GM23338 (cell line): ENCODE results near the gene WDR93. TPM values are rescaled to one million over a fixed set of nuclear protein-coding genes. Genes with fewer than 3 reads are reported as not detected.

ENCODE experiments used
- ATAC-seq: fragments of 200-7000 bp; cut with Tn5 transposase; 3 replicates; pipeline ENCODE4 v1.9.1; 2020
- DNase-seq: peaks from one replicate; pipeline ENCODE4 v3.0.0-alpha.2; 2015; ENCODE audit warnings: low spot score
- H2AFZ ChIP-seq: fragments of 200-600 bp; sonication (generic); 2 replicates; pipeline ENCODE4 v1.8.0; 2016; ENCODE audit warnings: antibody characterized with exemption, mild to moderate bottlenecking, moderate library complexity
- H3F3A ChIP-seq: fragments of 200-600 bp; sonication (generic); replicated peaks from 2 replicates; pipeline ENCODE4 v1.8.0; 2017; ENCODE audit warnings: antibody characterized with exemption, mixed run types, low read depth
- H3K27ac ChIP-seq: fragments of 200-600 bp; sonication (generic); 2 replicates; pipeline ENCODE4 v1.6.1; 2016; ENCODE audit warnings: low read depth
- H3K27me3 ChIP-seq: fragments of 200-600 bp; sonication (generic); 2 replicates; pipeline ENCODE4 v1.8.0; 2016; ENCODE audit warnings: mild to moderate bottlenecking, mixed run types, moderate library complexity; ENCODE audit not compliant: insufficient read depth
- H3K36me3 ChIP-seq: fragments of 200-600 bp; sonication (generic); 2 replicates; pipeline ENCODE4 v1.8.0; 2016; ENCODE audit warnings: mild to moderate bottlenecking; ENCODE audit not compliant: insufficient read depth
- H3K4me1 ChIP-seq: fragments of 200-600 bp; sonication (generic); 2 replicates; pipeline ENCODE4 v1.8.0; 2016; ENCODE audit warnings: mild to moderate bottlenecking, moderate library complexity; ENCODE audit not compliant: insufficient read depth
- H3K4me2 ChIP-seq: fragments of 200-600 bp; sonication (generic); 2 replicates; pipeline ENCODE4 v1.7.1; 2017; ENCODE audit warnings: mixed run types
- H3K4me3 ChIP-seq: fragments of 200-600 bp; sonication (generic); 2 replicates; pipeline ENCODE4 v1.6.1; 2016; ENCODE audit warnings: mixed run types
- H3K79me2 ChIP-seq: fragments of 200-600 bp; sonication (generic); replicated peaks from 2 replicates; pipeline ENCODE4 v1.8.0; 2017; ENCODE audit warnings: mild to moderate bottlenecking; ENCODE audit not compliant: insufficient read depth
- H3K9me2 ChIP-seq: fragments of 200-600 bp; sonication (generic); 2 replicates; pipeline ENCODE4 v1.8.0; 2017; ENCODE audit not compliant: insufficient read depth
- H4K20me1 ChIP-seq: fragments of 200-600 bp; sonication (generic); replicated peaks from 2 replicates; pipeline ENCODE4 v1.8.0; 2017; ENCODE audit warnings: mild to moderate bottlenecking; ENCODE audit not compliant: insufficient read depth
- H3K27ac Mint-ChIP-seq: 2 replicates; pipeline ENCODE4 v1.8.0; 2020; ENCODE audit warnings: inconsistent platforms, mild to moderate bottlenecking, moderate library complexity, mixed read lengths
- H3K27me3 Mint-ChIP-seq: 3 replicates; pipeline ENCODE4 v1.8.0; 2022; ENCODE audit warnings: low read depth, mild to moderate bottlenecking, moderate library complexity, mixed read lengths, inconsistent platforms; ENCODE audit not compliant: insufficient read depth, poor library complexity
- H3K36me3 Mint-ChIP-seq: 3 replicates; pipeline ENCODE4 v1.8.0; 2021; ENCODE audit warnings: low read depth, mild to moderate bottlenecking, inconsistent platforms, moderate library complexity, mixed read lengths
- H3K4me1 Mint-ChIP-seq: 3 replicates; pipeline ENCODE4 v1.8.0; 2020; ENCODE audit warnings: mild to moderate bottlenecking, inconsistent platforms, mixed read lengths
- H3K4me3 Mint-ChIP-seq: 3 replicates; pipeline ENCODE4 v1.8.0; 2021; ENCODE audit warnings: moderate library complexity, mild to moderate bottlenecking, inconsistent platforms, mixed read lengths
- H3K9me3 Mint-ChIP-seq: 3 replicates; pipeline ENCODE4 v1.8.0; 2020; ENCODE audit warnings: moderate library complexity, mild to moderate bottlenecking, inconsistent platforms, mixed read lengths
- CREB1 ChIP-seq: fragments of 250-450 bp; sonication (Bioruptor Pico); IDR thresholded peaks from 2 replicates; pipeline ENCODE4 v1.5.0; 2020; ENCODE audit warnings: low read depth, mild to moderate bottlenecking, moderate library complexity
- EZH2phosphoT487 ChIP-seq: fragments of 200-600 bp; sonication (generic); IDR thresholded peaks from one replicate; pipeline ENCODE4 v1.8.1; 2018; ENCODE audit warnings: antibody characterized with exemption; ENCODE audit not compliant: unreplicated experiment
- JUNB ChIP-seq: IDR thresholded peaks from one replicate; pipeline ENCODE4 v1.6.1; 2016; ENCODE audit warnings: antibody characterized with exemption; ENCODE audit not compliant: unreplicated experiment
- NANOG ChIP-seq: IDR thresholded peaks from 2 replicates; pipeline ENCODE4 v1.6.1; 2016; ENCODE audit warnings: antibody characterized with exemption, borderline replicate concordance
- POLR2AphosphoS5 ChIP-seq: IDR thresholded peaks from 2 replicates; pipeline ENCODE4 v1.6.1; 2016; ENCODE audit warnings: antibody characterized with exemption, low read depth
- STAT1 ChIP-seq: IDR thresholded peaks from one replicate; pipeline ENCODE4 v1.6.1; 2016; ENCODE audit warnings: antibody characterized with exemption; ENCODE audit not compliant: unreplicated experiment
- ZNF114 ChIP-seq: fragments of 250-450 bp; sonication (Bioruptor Pico); IDR thresholded peaks from 2 replicates; pipeline ENCODE4 v1.5.0; 2020; ENCODE audit warnings: mild to moderate bottlenecking, moderate library complexity
- ZNF331 ChIP-seq: fragments of 250-450 bp; sonication (Bioruptor Pico); IDR thresholded peaks from 2 replicates; pipeline ENCODE4 v1.5.0; 2020; ENCODE audit warnings: low read depth, mild to moderate bottlenecking, moderate library complexity
- polyA plus RNA-seq: library from polyadenylated mRNA; unstranded; fragments of >200 nt; fragmentation: Nextera tagmentation; extraction: Ambion mirVana; gene quantifications from 2 replicates; pipeline ENCODE4 v1.2.1, GENCODE V29; 2016
- total RNA-seq: library from RNA; depleted of rRNA; stranded (reverse); fragments of >200 nt; shearing (Covaris generic); gene quantifications from 2 replicates; pipeline ENCODE4 v1.2.3, GENCODE V29; 2014
- TF ChIP-seq, protein P1 (sequence below): IDR thresholded peaks from 2 replicates; pipeline ENCODE4 v1.6.1; 2016; ENCODE audit warnings: antibody characterized with exemption
- TF ChIP-seq, protein P2 (sequence below), 2 experiments: fragments of 200-600 bp in 1 of 2; sonication (generic) in 1 of 2; conservative IDR thresholded peaks; 2 replicates each; pipeline versions ENCODE4 v1.5.1 to v1.6.1; 2016 to 2017; ENCODE audit warnings: antibody characterized with exemption in 2 of 2, low read depth in 2 of 2, mild to moderate bottlenecking in 2 of 2, moderate library complexity in 1 of 2
- TF ChIP-seq, protein P3 (sequence below): fragments of 250-450 bp; sonication (Bioruptor Pico); IDR thresholded peaks from 2 replicates; pipeline ENCODE4 v1.5.0; 2020; ENCODE audit warnings: mild to moderate bottlenecking, moderate library complexity
- TF ChIP-seq, protein P4 (sequence below): IDR thresholded peaks from one replicate; pipeline ENCODE4 v1.6.1; 2018; ENCODE audit warnings: antibody characterized with exemption; ENCODE audit not compliant: unreplicated experiment

Gene WDR93
- total and polyA plus RNA-seq, 2 experiments from 2014 or later = 0.14 TPM; not detected in 1

DNA sequence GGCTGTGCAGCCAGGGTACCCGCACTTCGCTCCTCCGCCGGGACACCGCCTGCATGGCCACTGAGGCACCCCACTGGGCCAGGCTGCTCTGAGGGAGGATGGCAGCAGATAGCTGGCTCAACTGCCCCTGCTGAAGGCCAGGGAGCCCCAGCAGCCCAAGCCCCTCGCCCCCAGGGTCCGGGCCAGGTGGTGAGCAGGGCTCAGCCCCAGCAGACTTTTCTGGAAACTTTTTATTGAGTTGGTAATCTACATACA lies 23.0 kb upstream of the WDR93 start:
- Mint-ChIP-seq H3K9me3 (no peaks in the 10 kb centered on the region), H3K36me3 (no peaks in the 10 kb centered on the region), H3K4me3 (no peak overlapping the region), H3K4me1 (peaks cover 16% of the 10 kb centered on the region), H3K27ac (no peak overlapping the region), H3K27me3 (peaks cover 14% of the 10 kb centered on the region)
- ATAC-seq (no peak), DNase-seq (no peak)
- H3K27ac ChIP-seq = no peak overlapping the region
- no peak overlapping the region for H3K4me3 ChIP-seq
- no peaks in the 10 kb centered on the region for H3K9me2 ChIP-seq
- no peak overlapping the region for H2AFZ ChIP-seq
- no peaks in the 10 kb centered on the region for H3F3A ChIP-seq
- no peaks in the 10 kb centered on the region for H4K20me1 ChIP-seq
- peaks cover 16% of the 10 kb centered on the region for H3K4me1 ChIP-seq
- peaks cover 20% of the 10 kb centered on the region for H3K27me3 ChIP-seq
- TF ChIP-seq CREB1 (CRISPR knock-in tag) (no peak), ZNF114 (CRISPR knock-in tag) (no peak), NANOG (no peak), ZNF331 (CRISPR knock-in tag) (no peak), JUNB (no peak), EZH2phosphoT487 (no peak), STAT1 (no peak), POLR2AphosphoS5 (no peak)
- TF ChIP-seq, protein P1, sequence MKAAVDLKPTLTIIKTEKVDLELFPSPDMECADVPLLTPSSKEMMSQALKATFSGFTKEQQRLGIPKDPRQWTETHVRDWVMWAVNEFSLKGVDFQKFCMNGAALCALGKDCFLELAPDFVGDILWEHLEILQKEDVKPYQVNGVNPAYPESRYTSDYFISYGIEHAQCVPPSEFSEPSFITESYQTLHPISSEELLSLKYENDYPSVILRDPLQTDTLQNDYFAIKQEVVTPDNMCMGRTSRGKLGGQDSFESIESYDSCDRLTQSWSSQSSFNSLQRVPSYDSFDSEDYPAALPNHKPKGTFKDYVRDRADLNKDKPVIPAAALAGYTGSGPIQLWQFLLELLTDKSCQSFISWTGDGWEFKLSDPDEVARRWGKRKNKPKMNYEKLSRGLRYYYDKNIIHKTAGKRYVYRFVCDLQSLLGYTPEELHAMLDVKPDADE = no peak
- TF ChIP-seq, protein P2, sequence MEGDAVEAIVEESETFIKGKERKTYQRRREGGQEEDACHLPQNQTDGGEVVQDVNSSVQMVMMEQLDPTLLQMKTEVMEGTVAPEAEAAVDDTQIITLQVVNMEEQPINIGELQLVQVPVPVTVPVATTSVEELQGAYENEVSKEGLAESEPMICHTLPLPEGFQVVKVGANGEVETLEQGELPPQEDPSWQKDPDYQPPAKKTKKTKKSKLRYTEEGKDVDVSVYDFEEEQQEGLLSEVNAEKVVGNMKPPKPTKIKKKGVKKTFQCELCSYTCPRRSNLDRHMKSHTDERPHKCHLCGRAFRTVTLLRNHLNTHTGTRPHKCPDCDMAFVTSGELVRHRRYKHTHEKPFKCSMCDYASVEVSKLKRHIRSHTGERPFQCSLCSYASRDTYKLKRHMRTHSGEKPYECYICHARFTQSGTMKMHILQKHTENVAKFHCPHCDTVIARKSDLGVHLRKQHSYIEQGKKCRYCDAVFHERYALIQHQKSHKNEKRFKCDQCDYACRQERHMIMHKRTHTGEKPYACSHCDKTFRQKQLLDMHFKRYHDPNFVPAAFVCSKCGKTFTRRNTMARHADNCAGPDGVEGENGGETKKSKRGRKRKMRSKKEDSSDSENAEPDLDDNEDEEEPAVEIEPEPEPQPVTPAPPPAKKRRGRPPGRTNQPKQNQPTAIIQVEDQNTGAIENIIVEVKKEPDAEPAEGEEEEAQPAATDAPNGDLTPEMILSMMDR (conservative IDR thresholded peaks at IDR 0.05; ENCODE audit: low read depth in 2 of 2) = no peak
- TF ChIP-seq, protein P3, sequence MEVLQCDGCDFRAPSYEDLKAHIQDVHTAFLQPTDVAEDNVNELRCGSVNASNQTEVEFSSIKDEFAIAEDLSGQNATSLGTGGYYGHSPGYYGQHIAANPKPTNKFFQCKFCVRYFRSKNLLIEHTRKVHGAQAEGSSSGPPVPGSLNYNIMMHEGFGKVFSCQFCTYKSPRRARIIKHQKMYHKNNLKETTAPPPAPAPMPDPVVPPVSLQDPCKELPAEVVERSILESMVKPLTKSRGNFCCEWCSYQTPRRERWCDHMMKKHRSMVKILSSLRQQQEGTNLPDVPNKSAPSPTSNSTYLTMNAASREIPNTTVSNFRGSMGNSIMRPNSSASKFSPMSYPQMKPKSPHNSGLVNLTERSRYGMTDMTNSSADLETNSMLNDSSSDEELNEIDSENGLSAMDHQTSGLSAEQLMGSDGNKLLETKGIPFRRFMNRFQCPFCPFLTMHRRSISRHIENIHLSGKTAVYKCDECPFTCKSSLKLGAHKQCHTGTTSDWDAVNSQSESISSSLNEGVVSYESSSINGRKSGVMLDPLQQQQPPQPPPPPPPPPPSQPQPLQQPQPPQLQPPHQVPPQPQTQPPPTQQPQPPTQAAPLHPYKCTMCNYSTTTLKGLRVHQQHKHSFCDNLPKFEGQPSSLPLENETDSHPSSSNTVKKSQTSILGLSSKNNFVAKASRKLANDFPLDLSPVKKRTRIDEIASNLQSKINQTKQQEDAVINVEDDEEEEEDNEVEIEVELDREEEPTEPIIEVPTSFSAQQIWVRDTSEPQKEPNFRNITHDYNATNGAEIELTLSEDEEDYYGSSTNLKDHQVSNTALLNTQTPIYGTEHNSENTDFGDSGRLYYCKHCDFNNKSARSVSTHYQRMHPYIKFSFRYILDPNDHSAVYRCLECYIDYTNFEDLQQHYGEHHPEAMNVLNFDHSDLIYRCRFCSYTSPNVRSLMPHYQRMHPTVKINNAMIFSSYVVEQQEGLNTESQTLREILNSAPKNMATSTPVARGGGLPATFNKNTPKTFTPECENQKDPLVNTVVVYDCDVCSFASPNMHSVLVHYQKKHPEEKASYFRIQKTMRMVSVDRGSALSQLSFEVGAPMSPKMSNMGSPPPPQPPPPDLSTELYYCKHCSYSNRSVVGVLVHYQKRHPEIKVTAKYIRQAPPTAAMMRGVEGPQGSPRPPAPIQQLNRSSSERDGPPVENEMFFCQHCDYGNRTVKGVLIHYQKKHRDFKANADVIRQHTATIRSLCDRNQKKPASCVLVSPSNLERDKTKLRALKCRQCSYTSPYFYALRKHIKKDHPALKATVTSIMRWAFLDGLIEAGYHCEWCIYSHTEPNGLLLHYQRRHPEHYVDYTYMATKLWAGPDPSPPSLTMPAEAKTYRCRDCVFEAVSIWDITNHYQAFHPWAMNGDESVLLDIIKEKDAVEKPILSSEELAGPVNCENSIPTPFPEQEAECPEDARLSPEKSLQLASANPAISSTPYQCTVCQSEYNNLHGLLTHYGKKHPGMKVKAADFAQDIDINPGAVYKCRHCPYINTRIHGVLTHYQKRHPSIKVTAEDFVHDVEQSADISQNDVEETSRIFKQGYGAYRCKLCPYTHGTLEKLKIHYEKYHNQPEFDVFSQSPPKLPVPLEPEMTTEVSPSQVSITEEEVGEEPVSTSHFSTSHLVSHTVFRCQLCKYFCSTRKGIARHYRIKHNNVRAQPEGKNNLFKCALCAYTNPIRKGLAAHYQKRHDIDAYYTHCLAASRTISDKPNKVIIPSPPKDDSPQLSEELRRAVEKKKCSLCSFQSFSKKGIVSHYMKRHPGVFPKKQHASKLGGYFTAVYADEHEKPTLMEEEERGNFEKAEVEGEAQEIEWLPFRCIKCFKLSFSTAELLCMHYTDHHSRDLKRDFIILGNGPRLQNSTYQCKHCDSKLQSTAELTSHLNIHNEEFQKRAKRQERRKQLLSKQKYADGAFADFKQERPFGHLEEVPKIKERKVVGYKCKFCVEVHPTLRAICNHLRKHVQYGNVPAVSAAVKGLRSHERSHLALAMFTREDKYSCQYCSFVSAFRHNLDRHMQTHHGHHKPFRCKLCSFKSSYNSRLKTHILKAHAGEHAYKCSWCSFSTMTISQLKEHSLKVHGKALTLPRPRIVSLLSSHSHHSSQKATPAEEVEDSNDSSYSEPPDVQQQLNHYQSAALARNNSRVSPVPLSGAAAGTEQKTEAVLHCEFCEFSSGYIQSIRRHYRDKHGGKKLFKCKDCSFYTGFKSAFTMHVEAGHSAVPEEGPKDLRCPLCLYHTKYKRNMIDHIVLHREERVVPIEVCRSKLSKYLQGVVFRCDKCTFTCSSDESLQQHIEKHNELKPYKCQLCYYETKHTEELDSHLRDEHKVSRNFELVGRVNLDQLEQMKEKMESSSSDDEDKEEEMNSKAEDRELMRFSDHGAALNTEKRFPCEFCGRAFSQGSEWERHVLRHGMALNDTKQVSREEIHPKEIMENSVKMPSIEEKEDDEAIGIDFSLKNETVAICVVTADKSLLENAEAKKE (CRISPR knock-in tag) = no peak
- TF ChIP-seq, protein P4, sequence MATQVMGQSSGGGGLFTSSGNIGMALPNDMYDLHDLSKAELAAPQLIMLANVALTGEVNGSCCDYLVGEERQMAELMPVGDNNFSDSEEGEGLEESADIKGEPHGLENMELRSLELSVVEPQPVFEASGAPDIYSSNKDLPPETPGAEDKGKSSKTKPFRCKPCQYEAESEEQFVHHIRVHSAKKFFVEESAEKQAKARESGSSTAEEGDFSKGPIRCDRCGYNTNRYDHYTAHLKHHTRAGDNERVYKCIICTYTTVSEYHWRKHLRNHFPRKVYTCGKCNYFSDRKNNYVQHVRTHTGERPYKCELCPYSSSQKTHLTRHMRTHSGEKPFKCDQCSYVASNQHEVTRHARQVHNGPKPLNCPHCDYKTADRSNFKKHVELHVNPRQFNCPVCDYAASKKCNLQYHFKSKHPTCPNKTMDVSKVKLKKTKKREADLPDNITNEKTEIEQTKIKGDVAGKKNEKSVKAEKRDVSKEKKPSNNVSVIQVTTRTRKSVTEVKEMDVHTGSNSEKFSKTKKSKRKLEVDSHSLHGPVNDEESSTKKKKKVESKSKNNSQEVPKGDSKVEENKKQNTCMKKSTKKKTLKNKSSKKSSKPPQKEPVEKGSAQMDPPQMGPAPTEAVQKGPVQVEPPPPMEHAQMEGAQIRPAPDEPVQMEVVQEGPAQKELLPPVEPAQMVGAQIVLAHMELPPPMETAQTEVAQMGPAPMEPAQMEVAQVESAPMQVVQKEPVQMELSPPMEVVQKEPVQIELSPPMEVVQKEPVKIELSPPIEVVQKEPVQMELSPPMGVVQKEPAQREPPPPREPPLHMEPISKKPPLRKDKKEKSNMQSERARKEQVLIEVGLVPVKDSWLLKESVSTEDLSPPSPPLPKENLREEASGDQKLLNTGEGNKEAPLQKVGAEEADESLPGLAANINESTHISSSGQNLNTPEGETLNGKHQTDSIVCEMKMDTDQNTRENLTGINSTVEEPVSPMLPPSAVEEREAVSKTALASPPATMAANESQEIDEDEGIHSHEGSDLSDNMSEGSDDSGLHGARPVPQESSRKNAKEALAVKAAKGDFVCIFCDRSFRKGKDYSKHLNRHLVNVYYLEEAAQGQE = no peak
- H3K4me2 ChIP-seq = no peak overlapping the region
- no peaks in the 10 kb centered on the region for H3K79me2 ChIP-seq
- no peaks in the 10 kb centered on the region for H3K36me3 ChIP-seq
